Fibroblast of lung (primary cell): ENCODE results near the gene ITPR2. TPM values are rescaled to one million over a fixed set of nuclear protein-coding genes. Genes with fewer than 3 reads are reported as not detected.

Experiments
- DNase-seq, 2 donors: peaks; one replicate each; pipeline versions ENCODE4 v3.0.0 to v3.0.0-alpha.2; 2010; ENCODE audit warnings: low read depth in 2 of 2
- H2AFZ ChIP-seq: 2 replicates; pipeline ENCODE4 v1.5.1; 2012; ENCODE audit warnings: low read length, control low read depth, inconsistent platforms
- H3K27ac ChIP-seq: 2 replicates; pipeline ENCODE4 v1.5.1; 2011; ENCODE audit warnings: low read length, control low read depth; ENCODE audit not compliant: insufficient read depth
- H3K27me3 ChIP-seq: 2 replicates; pipeline ENCODE4 v1.5.1; 2011; ENCODE audit warnings: mild to moderate bottlenecking, low read length; ENCODE audit not compliant: control insufficient read depth, insufficient read depth
- H3K36me3 ChIP-seq: 2 replicates; pipeline ENCODE4 v1.5.1; 2011; ENCODE audit warnings: low read length; ENCODE audit not compliant: control insufficient read depth, insufficient read depth
- H3K4me1 ChIP-seq: 2 replicates; pipeline ENCODE4 v1.5.1; 2011; ENCODE audit warnings: low read length; ENCODE audit not compliant: control insufficient read depth, insufficient read depth; ENCODE audit errors: extremely low read depth
- H3K4me2 ChIP-seq: 2 replicates; pipeline ENCODE4 v1.5.1; 2011; ENCODE audit warnings: low read length, control low read depth; ENCODE audit not compliant: insufficient read depth; ENCODE audit errors: extremely low read depth
- H3K4me3 ChIP-seq, 4 experiments: fragments of 200-600 bp in 1 of 4; sonication (generic) in 1 of 4; replicated peaks in 1 of 4; 2 replicates each; pipeline ENCODE4 v1.5.1; 2011 to 2016; ENCODE audit warnings: low read length in 4 of 4, low read depth in 3 of 4, mild to moderate bottlenecking in 3 of 4, control low read depth in 2 of 4, inconsistent platforms in 1 of 4, mixed read lengths in 1 of 4; ENCODE audit not compliant: insufficient read depth in 1 of 4; ENCODE audit errors: control extremely low read depth in 1 of 4
- H3K79me2 ChIP-seq: 2 replicates; pipeline ENCODE4 v1.5.1; 2012; ENCODE audit warnings: mild to moderate bottlenecking, low read length, inconsistent platforms; ENCODE audit not compliant: control insufficient read depth, insufficient read depth
- H3K9ac ChIP-seq: 2 replicates; pipeline ENCODE4 v1.5.1; 2011; ENCODE audit warnings: mild to moderate bottlenecking, low read length, control low read depth; ENCODE audit not compliant: insufficient read depth
- H3K9me3 ChIP-seq: 2 replicates; pipeline ENCODE4 v1.5.1; 2012; ENCODE audit warnings: low read depth, low read length; ENCODE audit not compliant: control insufficient read depth, insufficient read depth
- H4K20me1 ChIP-seq: 2 replicates; pipeline ENCODE4 v1.5.1; 2011; ENCODE audit warnings: low read length; ENCODE audit not compliant: control insufficient read depth, insufficient read depth; ENCODE audit errors: extremely low read depth
- CTCF ChIP-seq, 2 donors: IDR thresholded peaks in 1 of 2; conservative IDR thresholded peaks in 1 of 2; 1 replicate in 1 of 2; 2 replicates in 1 of 2; pipeline ENCODE4 v1.5.1; 2011 to 2012; ENCODE audit warnings: low read length in 2 of 2, control low read depth in 1 of 2, inconsistent platforms in 1 of 2, low read depth in 1 of 2, mild to moderate bottlenecking in 1 of 2
- EZH2 ChIP-seq: IDR thresholded peaks from 2 replicates; pipeline ENCODE4 v1.5.1; 2012; ENCODE audit warnings: low read length, control low read depth, mild to moderate bottlenecking; ENCODE audit errors: missing control alignments
- polyA plus RNA-seq, 2 donors: library from polyadenylated mRNA; depleted of rRNA in 1 of 2; stranded (reverse) in 1 of 2; unstranded in 1 of 2; fragments of >200 nt; gene quantifications; 2 replicates each; pipeline ENCODE4 v1.2.1, GENCODE V29; 2011 to 2012; ENCODE audit warnings: missing spikeins in 1 of 2
- total RNA-seq: library from RNA; depleted of rRNA; stranded (reverse); fragments of >200 nt; gene quantifications from 2 replicates; pipeline ENCODE4 v1.2.1, GENCODE V29; 2014

The ITPR2 gene
- total and polyA plus RNA-seq, 2 donors (not counting 1 experiment from before 2014, with no cell fraction given) = 5.1 to 24.6 TPM

GRCh38 chr12:26514364-26514763, 318.6 kb downstream of the ITPR2 start:
- Histone ChIP-seq H3K9me3 (no peaks in the 10 kb centered on the region), H2AFZ (no peak overlapping the region), H3K27ac (no peak overlapping the region), H4K20me1 (no peaks in the 10 kb centered on the region), H3K36me3 (no peaks in the 10 kb centered on the region), H3K4me2 (no peak overlapping the region), H3K79me2 (no peaks in the 10 kb centered on the region), H3K9ac (no peak overlapping the region), H3K4me1 (no peaks in the 10 kb centered on the region), H3K4me3 (no peak overlapping the region), H3K27me3 (no peaks in the 10 kb centered on the region)
- peak in 1 of 2 donors; percentile 18 for DNase-seq
- TF ChIP-seq EZH2 (no peak), CTCF (conservative IDR thresholded peaks at IDR 0.05 in 1 of 2, IDR thresholded peaks at IDR 0.05 in 1 of 2; ENCODE audit: low read depth in 1 of 2, low read length in 2 of 2) (no peak)

GRCh38 chr12:26513363-26514043, 319.5 kb downstream of the ITPR2 start:
- Histone ChIP-seq H3K79me2 (no peaks in the 10 kb centered on the region), H3K27me3 (no peaks in the 10 kb centered on the region), H3K4me1 (no peaks in the 10 kb centered on the region), H3K36me3 (no peaks in the 10 kb centered on the region), H2AFZ (no peak overlapping the region), H3K4me2 (no peak overlapping the region), H3K9ac (no peak overlapping the region), H4K20me1 (no peaks in the 10 kb centered on the region), H3K4me3 (no peak overlapping the region), H3K27ac (no peak overlapping the region), H3K9me3 (no peaks in the 10 kb centered on the region)
- DNase-seq = no peak
- TF ChIP-seq CTCF (conservative IDR thresholded peaks at IDR 0.05 in 1 of 2, IDR thresholded peaks at IDR 0.05 in 1 of 2; ENCODE audit: low read depth in 1 of 2, low read length in 2 of 2) (no peak), EZH2 (no peak)

GRCh38 chr12:26512213-26512612, 320.8 kb downstream of the ITPR2 start:
- Histone ChIP-seq H4K20me1 (no peaks in the 10 kb centered on the region), H3K9me3 (no peaks in the 10 kb centered on the region), H3K79me2 (no peaks in the 10 kb centered on the region), H3K36me3 (no peaks in the 10 kb centered on the region), H3K4me1 (no peaks in the 10 kb centered on the region), H3K9ac (no peak overlapping the region), H3K4me3 (no peak overlapping the region), H3K4me2 (no peak overlapping the region), H3K27ac (no peak overlapping the region), H2AFZ (no peak overlapping the region), H3K27me3 (no peaks in the 10 kb centered on the region)
- TF ChIP-seq EZH2 (no peak), CTCF (conservative IDR thresholded peaks at IDR 0.05 in 1 of 2, IDR thresholded peaks at IDR 0.05 in 1 of 2; ENCODE audit: low read depth in 1 of 2, low read length in 2 of 2) (no peak)
- DNase-seq = no peak
